GM18519 (cell line): Measurements from ENCODE around the gene CLCN6.

ENCODE experiments used
- ATAC-seq: cut with Tn5 transposase; IDR thresholded peaks from one replicate; pipeline ENCODE4 v1.9.1; 2021; ENCODE audit warnings: mild to moderate bottlenecking, moderate library complexity; ENCODE audit not compliant: unreplicated experiment, low FRiP score

Gene CLCN6

GRCh38 chr1:11874624-11875023, 68.6 kb downstream of the CLCN6 start:
- ATAC-seq = no peak

- ATAC-seq = no peak
These were observed 69.1 kb downstream of the CLCN6 start for GRCh38 chr1:11875094-11875493.

DNA sequence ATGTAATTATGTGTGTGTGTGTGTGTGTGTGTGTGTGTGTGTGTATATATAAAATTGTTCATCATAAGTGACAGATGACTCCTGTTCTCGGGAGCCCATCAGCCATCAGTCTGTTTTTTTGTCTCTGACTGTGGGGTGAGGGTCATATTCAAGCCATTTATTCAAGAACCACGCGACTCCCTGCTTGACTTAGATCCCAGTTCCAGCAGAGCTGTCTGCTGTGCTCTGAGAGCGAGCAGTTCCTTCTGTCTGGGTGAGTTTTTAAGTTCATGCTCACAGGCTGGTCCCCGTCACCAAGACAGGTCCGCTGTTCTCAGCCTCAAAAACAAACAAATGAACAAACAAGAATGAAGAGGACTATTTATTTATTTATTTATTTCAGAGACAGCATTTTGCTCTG, 71.1 kb downstream of the CLCN6 start:
- no peak for ATAC-seq

GRCh38 chr1:11878081-11878890, 72.3 kb downstream of the CLCN6 start:
- no peak for ATAC-seq

GRCh38 chr1:11878891-11879190, 72.8 kb downstream of the CLCN6 start:
- ATAC-seq = no peak

DNA sequence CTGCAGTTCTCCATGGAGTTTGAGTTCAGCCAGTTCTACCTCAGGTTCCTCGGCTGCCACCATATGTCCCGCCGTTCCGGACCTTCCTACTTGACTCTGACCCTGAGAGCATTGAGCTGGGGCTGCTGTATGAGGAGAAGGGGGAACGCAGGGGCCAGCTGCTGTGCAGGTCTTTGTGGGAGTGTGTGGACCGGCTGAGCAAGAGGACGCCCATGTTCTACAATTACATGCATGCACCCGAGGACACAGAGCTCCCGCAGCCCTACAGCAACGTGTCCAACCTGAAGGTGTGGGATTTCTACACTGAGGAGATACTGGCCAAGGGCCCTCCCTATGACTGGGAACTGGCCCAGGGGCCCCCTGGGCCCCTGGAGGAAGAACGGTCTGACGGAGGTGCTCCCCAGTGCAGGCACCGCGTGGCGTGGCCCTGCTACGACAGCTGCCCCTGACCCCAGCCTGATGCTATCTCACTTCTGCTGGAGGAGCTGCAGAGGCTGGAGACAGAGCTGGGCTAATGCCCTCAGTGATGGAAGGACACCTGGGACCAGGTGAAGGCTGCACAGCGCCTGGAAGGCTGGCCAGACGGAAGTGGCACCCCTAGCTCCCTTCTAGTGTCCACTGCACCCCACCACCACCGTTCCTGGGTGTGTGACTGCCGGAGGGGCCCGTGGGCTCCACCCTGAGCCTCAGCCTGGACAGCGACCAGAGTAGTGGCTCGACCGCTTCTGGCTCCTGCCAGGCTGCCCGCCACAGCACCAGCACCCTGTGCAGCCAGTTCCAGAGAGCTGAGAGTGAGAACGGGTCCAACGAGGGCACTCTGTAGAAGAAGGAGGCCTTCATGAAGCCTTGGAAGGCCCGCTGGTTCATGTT, 73.6 kb downstream of the CLCN6 start:
- ATAC-seq = no peak

- no peak for ATAC-seq
These were observed 74.2 kb downstream of the CLCN6 start for GRCh38 chr1:11880181-11880575.

DNA sequence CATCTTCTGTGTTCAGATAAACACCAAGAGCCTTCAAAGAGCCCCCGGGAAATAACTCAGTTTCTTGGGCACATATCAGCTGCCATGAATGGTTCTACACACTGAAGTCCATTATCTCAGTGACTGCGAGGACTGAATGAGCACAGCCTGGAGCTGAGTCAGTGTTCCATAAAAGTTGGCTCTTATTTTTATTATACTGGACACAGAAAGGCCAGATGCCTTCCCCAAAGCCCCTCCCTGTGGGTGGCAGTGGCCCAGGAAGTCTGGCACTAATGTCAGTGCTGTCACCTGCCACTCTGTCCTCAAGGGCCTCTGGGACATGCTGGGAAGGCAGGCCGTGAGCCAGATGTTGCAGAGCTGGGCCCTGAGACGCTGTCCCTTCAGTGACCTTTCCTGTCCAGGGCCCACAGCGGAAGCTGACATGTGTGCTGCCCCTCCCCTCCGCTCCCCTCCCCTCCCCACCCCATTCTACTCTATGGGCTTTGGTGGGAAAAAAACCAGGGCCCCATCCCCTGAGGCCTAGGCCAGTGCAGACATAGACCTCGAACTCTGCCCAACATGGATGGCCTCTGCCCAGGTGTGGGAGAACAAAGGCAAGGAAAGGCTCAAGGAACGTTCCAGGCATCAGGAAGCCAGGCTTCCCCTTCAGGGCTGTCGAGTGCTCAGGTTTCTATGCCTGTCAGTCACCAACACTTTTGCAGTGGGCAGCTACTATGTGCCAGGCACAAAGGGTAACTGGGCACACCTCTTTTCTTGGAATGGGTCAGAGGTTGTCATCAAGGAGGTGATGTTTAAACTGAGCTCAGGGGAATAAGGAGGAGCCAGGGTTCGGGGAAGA, 75.1 kb downstream of the CLCN6 start:
- ATAC-seq = no peak

- no peak for ATAC-seq
These were observed 75.9 kb downstream of the CLCN6 start for GRCh38 chr1:11881749-11882441.

- no peak for ATAC-seq
These were observed 77.0 kb downstream of the CLCN6 start for GRCh38 chr1:11882814-11883538.

DNA sequence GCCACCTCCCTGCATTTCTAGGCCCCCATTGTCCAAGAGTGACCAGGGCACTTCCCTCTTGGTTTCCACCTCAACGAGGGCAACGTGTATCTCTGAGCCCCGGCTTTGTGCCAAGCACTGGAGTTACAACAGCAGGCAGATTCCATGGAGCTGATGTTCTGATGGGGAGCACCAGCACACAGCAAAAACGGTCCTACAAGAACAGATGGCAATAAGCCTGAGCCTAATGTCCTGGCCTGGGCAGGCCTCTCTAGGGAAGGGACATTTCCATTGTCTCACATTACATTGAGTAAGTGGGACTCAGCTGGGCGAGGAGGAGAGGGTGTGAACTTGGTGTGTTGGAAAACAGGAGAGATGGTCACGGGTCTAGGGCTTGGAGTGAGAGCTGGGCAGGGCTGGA, 79.9 kb downstream of the CLCN6 start:
- ATAC-seq = no peak

- ATAC-seq = no peak
These were observed 81.1 kb downstream of the CLCN6 start for GRCh38 chr1:11886986-11887665.

DNA sequence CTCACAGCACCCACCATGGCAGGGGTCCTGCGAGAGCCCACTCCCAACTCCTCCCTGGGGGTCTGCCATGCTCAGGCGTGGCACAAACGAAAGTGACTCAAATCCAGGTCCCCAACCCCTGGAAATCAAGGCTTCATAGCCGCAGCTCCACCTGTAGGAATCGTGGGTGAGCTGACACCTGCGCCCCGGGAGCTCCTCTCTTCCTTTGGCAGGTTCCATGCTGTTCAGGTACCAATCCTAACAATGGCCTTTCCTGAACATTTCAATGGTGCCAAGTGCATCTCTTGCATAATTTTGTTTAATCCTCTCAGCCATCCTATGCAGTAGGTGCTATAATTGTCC, 81.6 kb downstream of the CLCN6 start:
- no peak for ATAC-seq

DNA sequence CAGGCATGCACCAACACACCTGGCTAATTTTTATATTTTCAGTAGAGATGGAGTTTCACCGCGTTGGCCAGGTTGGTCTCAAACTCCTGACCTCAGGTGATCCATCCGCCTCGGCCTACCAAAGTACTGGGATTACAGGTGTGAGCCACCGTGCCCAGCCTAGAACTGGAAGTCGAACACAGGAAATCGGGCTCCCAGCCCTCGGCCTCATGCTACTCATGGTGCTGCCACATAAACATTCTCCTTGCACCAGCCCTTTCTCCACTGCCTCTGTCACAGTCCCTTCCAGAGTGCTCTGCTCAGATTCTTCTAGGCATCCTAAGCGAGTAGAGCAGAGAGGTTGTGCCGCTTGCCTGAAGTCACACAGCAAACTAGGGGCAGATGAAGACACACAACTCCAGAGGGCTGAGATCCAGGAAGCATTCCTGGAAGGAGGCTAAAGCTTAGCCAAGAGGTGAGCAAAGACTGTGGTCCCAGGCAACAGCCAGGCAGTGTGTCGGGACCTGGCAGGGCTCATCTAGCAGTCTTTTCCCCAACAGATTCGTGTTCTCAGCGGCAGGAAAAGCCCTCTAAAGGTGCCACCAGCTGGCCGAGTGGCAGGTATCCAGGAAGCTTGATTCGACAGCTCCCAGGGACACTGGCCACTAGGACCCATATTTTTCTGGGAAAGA, 82.3 kb downstream of the CLCN6 start:
- ATAC-seq = no peak

GRCh38 chr1:11888877-11889208, 82.9 kb downstream of the CLCN6 start:
- no peak for ATAC-seq

DNA sequence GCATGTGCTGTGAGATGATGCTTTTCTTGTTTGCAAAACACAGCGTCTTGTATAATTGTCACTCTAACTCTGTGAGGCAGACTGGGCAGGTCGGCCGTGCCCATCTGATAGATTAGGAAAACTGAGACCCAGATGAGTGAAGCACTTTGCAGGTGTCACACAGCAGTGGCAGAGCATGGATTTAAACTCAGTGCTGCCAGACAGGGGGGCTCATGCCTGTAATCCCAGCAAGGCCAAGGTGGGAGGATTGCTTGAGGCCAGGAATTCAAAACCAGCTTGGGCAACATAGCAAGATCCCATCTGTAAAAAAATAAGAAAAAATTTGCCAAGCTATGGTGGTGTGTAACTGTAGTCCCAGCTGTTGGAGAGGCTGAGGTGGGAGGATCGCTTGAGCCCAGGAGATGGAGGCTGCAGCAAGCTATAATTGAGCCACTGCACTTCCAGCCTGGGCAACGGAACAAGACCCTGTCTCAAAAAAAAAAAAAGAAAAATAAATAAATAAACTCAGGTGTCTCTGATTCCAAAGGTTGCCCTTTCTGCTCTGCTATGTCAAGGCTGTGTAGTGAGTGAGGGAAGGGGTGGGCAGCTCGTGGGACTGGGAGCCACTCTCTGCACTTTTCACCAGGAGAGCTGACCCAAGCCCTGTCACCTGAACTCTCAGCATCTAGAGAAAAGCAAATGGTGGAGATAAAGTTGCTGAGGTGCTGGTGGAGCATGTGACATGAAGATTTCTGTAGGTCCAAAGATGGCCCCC, 85.6 kb downstream of the CLCN6 start:
- no peak for ATAC-seq
